GM21786 (cell line): ENCODE data around the gene OLFM1.
"Not testable (repeated sequence)": the region's sequence is repeated elsewhere in the genome, so short reads cannot be mapped to it uniquely, and the experiment has no call there.

Experiments used
- ATAC-seq: cut with Tn5 transposase; IDR thresholded peaks from one replicate; pipeline ENCODE4 v1.9.1; 2021; ENCODE audit not compliant: unreplicated experiment

OLFM1 gene

GRCh38 chr9:135149901-135150300 lies 62.4 kb downstream of the OLFM1 start:
- not testable (repeated sequence) for ATAC-seq

GRCh38 chr9:135150981-135151380 lies 63.5 kb downstream of the OLFM1 start:
- no peak for ATAC-seq

- ATAC-seq = no peak
These were observed 64.5 kb downstream of the OLFM1 start for GRCh38 chr9:135151757-135152613.

GRCh38 chr9:135152614-135153334 lies 65.3 kb downstream of the OLFM1 start:
- no peak for ATAC-seq

GRCh38 chr9:135154050-135154615 lies 66.7 kb downstream of the OLFM1 start:
- ATAC-seq = no peak

GRCh38 chr9:135155396-135155795 lies 67.9 kb downstream of the OLFM1 start:
- ATAC-seq = no peak

- ATAC-seq = no peak
These were observed 69.3 kb downstream of the OLFM1 start for GRCh38 chr9:135156525-135157510.

GRCh38 chr9:135157856-135158563 lies 70.5 kb downstream of the OLFM1 start:
- ATAC-seq = no peak

GRCh38 chr9:135158564-135158937 lies 71.1 kb downstream of the OLFM1 start:
- ATAC-seq = no peak

GRCh38 chr9:135159801-135160200 lies 72.3 kb downstream of the OLFM1 start:
- ATAC-seq = no peak

GRCh38 chr9:135160862-135161261 lies 73.4 kb downstream of the OLFM1 start:
- ATAC-seq = no peak

GRCh38 chr9:135162599-135162998 lies 75.1 kb downstream of the OLFM1 start:
- not testable (repeated sequence) for ATAC-seq

GRCh38 chr9:135163023-135163780 lies 75.7 kb downstream of the OLFM1 start:
- ATAC-seq = no peak

- ATAC-seq = no peak
These were observed 76.6 kb downstream of the OLFM1 start for GRCh38 chr9:135164036-135164435.

- no peak for ATAC-seq
These were observed 77.7 kb downstream of the OLFM1 start for GRCh38 chr9:135165003-135165711.

- no peak for ATAC-seq
These were observed 78.5 kb downstream of the OLFM1 start for GRCh38 chr9:135165756-135166519.

GRCh38 chr9:135166565-135166964 lies 79.1 kb downstream of the OLFM1 start:
- no peak for ATAC-seq

- no peak for ATAC-seq
These were observed 79.9 kb downstream of the OLFM1 start for GRCh38 chr9:135167356-135167755.
